Esophagus squamous epithelium (tissue), 5 donors: Measurements from ENCODE around the gene GCSH. TPM values are rescaled to one million over a fixed set of nuclear protein-coding genes. Genes with fewer than 3 reads are reported as not detected.
A peak's percentile ranks its signal among the peaks of the same experiment; 100 is the strongest.

Experiments used
- DNase-seq: peaks from one replicate; lab custom pipeline; 2025; lab: John Stamatoyannopoulos, UW
- H3K27ac ChIP-seq, 4 donors: fragments of 200-600 bp; sonication (generic); one replicate each; pipeline ENCODE4 v1.5.1; 2016 to 2019; ENCODE audit warnings: mild to moderate bottlenecking in 1 of 4
- H3K27me3 ChIP-seq, 4 donors: fragments of 200-600 bp; sonication (generic); 1 replicate in 3 of 4; 2 replicates in 1 of 4; pipeline versions ENCODE4 v1.5.1 to v1.6.0; 2017 to 2021; ENCODE audit warnings: antibody characterized with exemption in 1 of 4
- H3K36me3 ChIP-seq, 3 donors: fragments of 200-600 bp; sonication (generic); one replicate each; pipeline ENCODE4 v1.5.1; 2016 to 2019
- H3K4me1 ChIP-seq, 3 donors: fragments of 200-600 bp; sonication (generic); one replicate each; pipeline ENCODE4 v1.5.1; 2017 to 2019
- H3K4me3 ChIP-seq, 4 donors: fragments of 200-600 bp; sonication (generic); 1 replicate in 3 of 4; 2 replicates in 1 of 4; pipeline ENCODE4 v1.5.1; 2016 to 2019; ENCODE audit warnings: mild to moderate bottlenecking in 2 of 4, moderate library complexity in 1 of 4
- H3K9me3 ChIP-seq, 3 donors: fragments of 200-600 bp; sonication (generic); one replicate each; pipeline ENCODE4 v1.5.1; 2016 to 2019
- POLR2A ChIP-seq, 4 donors: fragments of 450-650 bp; IDR thresholded peaks; one replicate each; pipeline ENCODE4 v1.6.1; 2017; ENCODE audit warnings: antibody characterized with exemption in 4 of 4, mild to moderate bottlenecking in 4 of 4, moderate library complexity in 3 of 4
- WGBS, 2 donors: methylation state at CpG; one replicate each; pipeline ENCODE4 v1.1.5; 2018; 5-methylcytosine and 5-hydroxymethylcytosine counted together
- intact Hi-C: fragments of 100-400 bp; cut with DNase I; formaldehyde crosslinking; loops from one replicate; pipeline ENCODE4 v1.15.0; 2022
- total RNA-seq, 4 donors: library from RNA; depleted of rRNA; stranded (reverse); fragments of >200 nt; gene quantifications; one replicate each; pipeline ENCODE4 v1.1.0, GENCODE V29; 2016
- TF ChIP-seq, protein P1 (sequence below), 6 experiments: fragments of 450-650 bp in 4 of 6; fragments of 200-600 bp in 2 of 6; sonication (generic) in 2 of 6; IDR thresholded peaks; one replicate each; pipeline ENCODE4 v1.5.1; 2016 to 2019; ENCODE audit warnings: antibody characterized with exemption in 6 of 6, mild to moderate bottlenecking in 4 of 6, moderate library complexity in 4 of 6
- donor health status: DM: yes; HTN: yes; CAD: no.

GCSH gene
- total RNA-seq, 4 donors from 2014 or later = 9.7 to 18.3 (median 15.1) TPM

DNA sequence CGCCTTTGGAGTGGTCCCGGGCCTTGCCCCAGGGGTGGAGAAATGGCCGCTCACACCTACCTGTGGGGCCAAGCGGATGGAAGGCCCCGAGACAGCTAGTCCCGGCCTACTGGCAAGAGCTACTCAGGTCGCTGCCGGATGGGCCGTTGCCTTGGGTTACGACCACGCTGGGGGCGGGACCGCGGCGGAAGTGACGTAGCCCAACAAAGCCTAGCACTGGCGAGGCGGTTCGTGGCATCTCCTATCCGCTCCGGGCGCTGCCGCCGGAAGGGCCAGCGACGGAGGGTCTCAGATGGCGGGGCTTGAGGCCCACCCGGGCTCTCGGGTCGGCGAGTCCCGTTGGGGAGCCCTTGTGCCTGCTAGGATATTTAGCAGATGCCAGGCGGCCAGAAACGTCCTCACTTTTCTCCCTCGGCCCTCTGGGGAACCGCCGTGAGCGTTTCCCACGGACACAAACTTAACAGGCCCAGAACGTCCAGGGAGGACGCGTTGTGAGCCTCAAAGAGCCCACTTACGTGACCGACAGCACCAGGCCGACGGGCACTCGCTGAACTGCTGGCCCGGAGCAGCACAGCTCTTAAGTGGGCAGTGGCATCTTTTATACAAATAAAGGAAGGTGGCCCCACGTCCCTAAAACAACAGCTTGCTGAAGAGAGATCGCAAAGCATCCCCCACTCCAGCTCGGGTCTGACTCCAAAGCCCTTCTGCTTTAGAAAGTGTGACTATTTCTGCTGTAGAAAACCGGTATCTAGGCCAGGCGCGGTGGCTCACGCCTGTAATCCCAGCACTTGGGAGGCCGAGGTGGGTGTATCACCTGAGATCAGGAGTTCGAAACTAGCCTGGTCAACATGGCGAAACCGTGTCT lies 18.9 kb downstream of the GCSH start, which contains the start of gene C16orf46:
TSS of gene C16orf46 (minus strand) at position 163 of the 865 bp plus-strand sequence. CDS start 13,283 bp downstream, outside the sequence.
- peak in 2 of 4 donors; percentile 80 to 82 for TF ChIP-seq POLR2A (IDR thresholded peaks at IDR 0.05)
- TF ChIP-seq, protein P1, sequence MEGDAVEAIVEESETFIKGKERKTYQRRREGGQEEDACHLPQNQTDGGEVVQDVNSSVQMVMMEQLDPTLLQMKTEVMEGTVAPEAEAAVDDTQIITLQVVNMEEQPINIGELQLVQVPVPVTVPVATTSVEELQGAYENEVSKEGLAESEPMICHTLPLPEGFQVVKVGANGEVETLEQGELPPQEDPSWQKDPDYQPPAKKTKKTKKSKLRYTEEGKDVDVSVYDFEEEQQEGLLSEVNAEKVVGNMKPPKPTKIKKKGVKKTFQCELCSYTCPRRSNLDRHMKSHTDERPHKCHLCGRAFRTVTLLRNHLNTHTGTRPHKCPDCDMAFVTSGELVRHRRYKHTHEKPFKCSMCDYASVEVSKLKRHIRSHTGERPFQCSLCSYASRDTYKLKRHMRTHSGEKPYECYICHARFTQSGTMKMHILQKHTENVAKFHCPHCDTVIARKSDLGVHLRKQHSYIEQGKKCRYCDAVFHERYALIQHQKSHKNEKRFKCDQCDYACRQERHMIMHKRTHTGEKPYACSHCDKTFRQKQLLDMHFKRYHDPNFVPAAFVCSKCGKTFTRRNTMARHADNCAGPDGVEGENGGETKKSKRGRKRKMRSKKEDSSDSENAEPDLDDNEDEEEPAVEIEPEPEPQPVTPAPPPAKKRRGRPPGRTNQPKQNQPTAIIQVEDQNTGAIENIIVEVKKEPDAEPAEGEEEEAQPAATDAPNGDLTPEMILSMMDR (IDR thresholded peaks at IDR 0.05) = peak in 1 of 6 experiments; percentile 1
- Histone ChIP-seq H3K27me3 (no peaks in the 10 kb centered on the region), H3K4me3 (peak within 1 kb of the TSS; percentile 57 to 94 (median 75)), H3K36me3 (no peaks in the 10 kb centered on the region), H3K27ac (peak within 1 kb of the TSS; percentile 93 to 98 (median 96)), H3K9me3 (no peaks in the 10 kb centered on the region), H3K4me1 (peaks cover 0 to 15% (median 4%) of the 10 kb centered on the region in 3 donors)
- 59 to 77% methylated on average over 6 to 10 of the region's 59 CpGs for WGBS, 2 donors
- DNase-seq = peak; percentile 83
- intact Hi-C loops = no loop called here

DNA sequence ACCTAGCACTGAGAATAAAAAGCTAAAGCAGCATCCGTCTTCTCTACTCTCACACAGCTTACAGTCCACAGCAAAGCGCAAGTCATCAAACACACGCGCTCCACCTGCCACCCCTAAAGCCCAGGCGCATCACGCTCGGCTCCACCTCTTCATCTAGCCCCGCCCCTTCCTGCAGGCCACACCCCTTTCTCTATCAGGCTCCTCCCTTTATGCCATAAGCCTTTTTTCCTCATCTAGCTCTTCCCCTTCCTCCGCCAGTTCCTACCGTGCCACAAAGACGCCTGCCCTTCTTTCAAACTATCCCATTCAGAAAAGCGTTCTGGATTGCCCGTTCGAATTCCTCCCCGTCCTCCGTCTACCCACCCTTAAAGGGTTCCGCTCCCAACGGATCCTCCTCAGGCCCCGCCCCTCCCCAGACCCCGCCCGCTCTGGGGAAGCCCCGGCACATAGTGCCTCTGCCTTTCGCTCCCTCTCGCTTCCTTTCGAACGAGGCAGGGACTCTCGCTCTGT lies 19.6 kb downstream of the GCSH start:
- no peak for TF ChIP-seq POLR2A (IDR thresholded peaks at IDR 0.05)
- TF ChIP-seq, protein P1 (IDR thresholded peaks at IDR 0.05) = no peak
- H3K4me1 ChIP-seq = peaks cover 0 to 15% (median 4%) of the 10 kb centered on the region in 3 donors
- no peaks in the 10 kb centered on the region for H3K36me3 ChIP-seq
- peak; percentile 67 for DNase-seq
- no peaks in the 10 kb centered on the region for H3K27me3 ChIP-seq
- 1% methylated on average over 23 of the region's 27 CpGs for WGBS, 2 donors
- intact Hi-C loops = no loop called here
- peak overlapping the region; percentile 57 to 94 (median 75) for H3K4me3 ChIP-seq
- H3K9me3 ChIP-seq = no peaks in the 10 kb centered on the region
- peak overlapping the region; percentile 93 to 98 (median 96) for H3K27ac ChIP-seq

DNA sequence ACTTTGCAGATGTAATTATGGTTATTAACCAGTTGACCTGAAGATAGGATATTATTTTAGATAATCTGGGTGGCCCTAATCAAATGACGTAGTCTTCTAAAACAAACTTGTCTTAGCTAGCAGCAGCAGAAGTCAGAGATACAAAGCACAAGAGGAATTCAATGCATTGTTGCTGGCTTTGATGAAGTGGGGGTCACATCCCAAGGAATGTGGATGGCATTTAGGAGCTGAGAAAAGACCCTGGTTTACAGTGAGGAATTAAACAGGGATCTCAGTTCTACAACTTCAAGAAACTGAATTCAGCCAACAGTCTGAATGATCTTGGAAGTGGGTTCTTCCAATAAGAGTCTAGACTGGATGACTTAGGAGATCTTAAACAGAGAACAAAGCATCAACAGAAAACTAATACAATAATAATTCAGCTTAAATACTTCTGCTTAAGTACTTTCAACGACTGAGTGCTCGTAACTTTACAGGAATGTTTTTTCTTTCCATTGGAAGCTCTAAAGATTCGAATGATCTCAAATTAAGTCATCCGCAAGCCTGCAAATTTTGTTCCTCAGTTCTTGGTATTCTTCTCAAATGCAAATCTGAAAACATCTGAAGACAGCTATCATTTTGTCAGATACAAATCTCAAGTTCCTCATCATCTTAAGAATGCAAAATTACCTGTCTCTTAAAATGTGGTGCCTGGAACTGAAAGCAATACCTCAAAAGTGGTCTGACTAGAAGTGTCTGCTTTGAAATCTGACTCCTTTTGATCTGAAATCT lies 22.4 kb downstream of the GCSH start:
- WGBS, 2 donors = 72 to 74% methylated on average over 5 of the region's 5 CpGs

DNA sequence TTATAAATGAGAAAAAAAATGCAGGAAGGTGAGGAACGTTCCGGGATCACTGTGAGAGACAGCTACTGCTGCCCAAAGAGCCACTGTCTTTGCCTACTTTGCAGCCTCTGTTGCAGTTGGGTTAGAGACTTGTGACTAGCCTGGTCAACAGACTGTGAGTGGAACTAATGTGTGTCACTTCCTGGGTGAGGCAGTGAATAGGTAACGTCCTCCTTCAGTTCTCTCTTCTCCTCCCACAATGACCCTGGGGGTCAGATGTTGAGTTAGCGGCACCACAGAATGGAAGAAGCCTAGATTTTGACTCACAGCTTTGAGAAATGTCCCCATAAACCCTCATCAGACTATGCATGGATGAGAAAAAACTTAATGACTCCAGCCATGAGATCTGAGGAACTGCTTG lies 24.4 kb downstream of the GCSH start:
- intact Hi-C loops = no loop called here
- no peaks in the 10 kb centered on the region for H3K36me3 ChIP-seq
- H3K9me3 ChIP-seq = no peaks in the 10 kb centered on the region
- peaks cover 0 to 5% (median 0%) of the 10 kb centered on the region in 3 donors for H3K4me1 ChIP-seq
- no peaks in the 10 kb centered on the region for H3K27me3 ChIP-seq
- H3K27ac ChIP-seq = no peak overlapping the region
- 75 to 81% methylated on average over 4 of the region's 4 CpGs for WGBS, 2 donors
- DNase-seq = no peak
- TF ChIP-seq, protein P1 (IDR thresholded peaks at IDR 0.05) = no peak
- TF ChIP-seq POLR2A (IDR thresholded peaks at IDR 0.05) = no peak
- no peak overlapping the region for H3K4me3 ChIP-seq

More for the DNA sequence above, 22.4 kb downstream of the GCSH start:
- intact Hi-C loops = no loop called here
- Histone ChIP-seq H3K4me3 (no peak overlapping the region), H3K9me3 (no peaks in the 10 kb centered on the region), H3K27ac (no peak overlapping the region), H3K4me1 (peaks cover 0 to 15% (median 4%) of the 10 kb centered on the region in 3 donors), H3K27me3 (no peaks in the 10 kb centered on the region), H3K36me3 (no peaks in the 10 kb centered on the region)
- TF ChIP-seq POLR2A (IDR thresholded peaks at IDR 0.05) = no peak
- TF ChIP-seq, protein P1 (IDR thresholded peaks at IDR 0.05) = no peak
- no peak for DNase-seq
